ENCODE data around the gene KDELR1.

Gene KDELR1

GRCh38 chr19:48354332-48354992 lies 36.9 kb downstream of the KDELR1 start:
- Histone ChIP-seq H4K20me1 (ENCODE audit: insufficient read depth, low read length) (no peaks in the 10 kb centered on the region), H3K4me1 (ENCODE audit: insufficient read depth, low read length, severe bottlenecking) (no peaks in the 10 kb centered on the region), H3K27me3 (ENCODE audit: insufficient read depth, low read length) (no peaks in the 10 kb centered on the region), H3K9me2 (ENCODE audit: low read depth, low read length) (no peaks in the 10 kb centered on the region), H3K4me2 (ENCODE audit: low read length) (no peak overlapping the region), H3K9me3 (ENCODE audit: low read length) (no peaks in the 10 kb centered on the region), H3K9ac (ENCODE audit: low read length) (no peak overlapping the region), H2AFZ (ENCODE audit: low read length) (no peak overlapping the region), H3K79me2 (ENCODE audit: insufficient read depth, low read length) (no peaks in the 10 kb centered on the region), H3K4me3 (ENCODE audit: low read depth, low read length, poor library complexity, severe bottlenecking) (no peak overlapping the region), H3F3A (ENCODE audit: insufficient read depth, low read length) (no peaks in the 10 kb centered on the region), H3K27ac (ENCODE audit: low read depth, low read length, poor library complexity, severe bottlenecking) (no peak overlapping the region), H3K36me3 (ENCODE audit: insufficient read depth, low read length) (no peaks in the 10 kb centered on the region)
- TF ChIP-seq CTCF (IDR thresholded peaks at IDR 0.05; ENCODE audit: low read length) (no peak), EZH2 (IDR thresholded peaks at IDR 0.05; ENCODE audit: borderline replicate concordance, low read length) (no peak)

DNA sequence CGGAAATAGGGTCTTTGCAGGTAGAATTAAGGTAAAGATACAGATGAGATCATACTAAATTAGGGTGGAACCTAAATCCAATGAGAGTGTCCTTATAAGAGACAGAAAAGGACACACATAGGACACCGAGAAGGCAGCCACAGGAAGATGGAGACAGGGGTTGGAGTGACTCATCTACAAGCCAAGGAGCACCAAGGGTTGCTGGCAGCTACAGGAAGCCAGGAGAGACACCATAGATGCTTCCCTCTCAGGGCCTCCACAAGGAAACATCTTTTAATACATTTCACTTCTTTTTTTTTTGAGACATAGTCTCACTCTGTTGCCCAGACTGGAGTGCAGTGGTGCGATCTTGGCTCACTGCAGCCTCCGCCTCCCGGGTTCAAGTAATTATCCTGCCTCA lies 37.7 kb downstream of the KDELR1 start:
- H3K79me2 ChIP-seq (ENCODE audit: insufficient read depth, low read length): no peaks in the 10 kb centered on the region
- no peaks in the 10 kb centered on the region for H3K36me3 ChIP-seq (ENCODE audit: insufficient read depth, low read length)
- H3K4me1 ChIP-seq (ENCODE audit: insufficient read depth, low read length, severe bottlenecking): no peaks in the 10 kb centered on the region
- no peak for TF ChIP-seq CTCF (IDR thresholded peaks at IDR 0.05; ENCODE audit: low read length)
- no peak for TF ChIP-seq EZH2 (IDR thresholded peaks at IDR 0.05; ENCODE audit: borderline replicate concordance, low read length)
- no peaks in the 10 kb centered on the region for H3K27me3 ChIP-seq (ENCODE audit: insufficient read depth, low read length)
- no peaks in the 10 kb centered on the region for H3K9me2 ChIP-seq (ENCODE audit: low read depth, low read length)
- no peak overlapping the region for H3K27ac ChIP-seq (ENCODE audit: low read depth, low read length, poor library complexity, severe bottlenecking)
- no peak overlapping the region for H3K9ac ChIP-seq (ENCODE audit: low read length)
- H3F3A ChIP-seq (ENCODE audit: insufficient read depth, low read length): no peaks in the 10 kb centered on the region
- H2AFZ ChIP-seq (ENCODE audit: low read length): no peak overlapping the region
- H3K4me3 ChIP-seq (ENCODE audit: low read depth, low read length, poor library complexity, severe bottlenecking): no peak overlapping the region
- H4K20me1 ChIP-seq (ENCODE audit: insufficient read depth, low read length): no peaks in the 10 kb centered on the region
- H3K4me2 ChIP-seq (ENCODE audit: low read length): no peak overlapping the region
- no peaks in the 10 kb centered on the region for H3K9me3 ChIP-seq (ENCODE audit: low read length)

DNA sequence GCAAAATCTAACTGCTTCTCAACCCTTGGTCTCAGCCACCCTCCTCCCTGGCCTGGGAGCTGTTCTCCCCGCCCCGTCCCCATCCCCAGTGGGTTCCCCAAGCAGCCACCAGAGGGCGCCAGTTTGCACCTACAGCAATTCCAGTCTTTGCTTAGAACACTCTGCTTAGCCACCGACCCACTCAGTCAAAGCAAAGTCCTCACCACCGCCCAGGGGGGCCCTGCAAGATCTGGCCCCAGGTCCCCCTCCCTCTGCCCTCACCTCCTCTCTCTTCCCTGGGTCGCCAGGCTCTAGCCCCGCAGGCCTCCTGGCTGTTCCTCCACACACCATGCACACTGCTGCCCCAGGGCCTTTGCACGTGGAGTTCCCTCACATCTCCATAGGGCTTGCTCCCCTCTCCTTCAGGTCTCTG lies 40.0 kb downstream of the KDELR1 start:
- H3K9me3 ChIP-seq (ENCODE audit: low read length): no peaks in the 10 kb centered on the region
- H3K4me1 ChIP-seq (ENCODE audit: insufficient read depth, low read length, severe bottlenecking): no peaks in the 10 kb centered on the region
- H3K36me3 ChIP-seq (ENCODE audit: insufficient read depth, low read length): no peaks in the 10 kb centered on the region
- H3K9me2 ChIP-seq (ENCODE audit: low read depth, low read length): no peaks in the 10 kb centered on the region
- H3K4me2 ChIP-seq (ENCODE audit: low read length): no peak overlapping the region
- no peak overlapping the region for H3K9ac ChIP-seq (ENCODE audit: low read length)
- no peak overlapping the region for H3K27ac ChIP-seq (ENCODE audit: low read depth, low read length, poor library complexity, severe bottlenecking)
- H2AFZ ChIP-seq (ENCODE audit: low read length): no peak overlapping the region
- no peaks in the 10 kb centered on the region for H3F3A ChIP-seq (ENCODE audit: insufficient read depth, low read length)
- H3K27me3 ChIP-seq (ENCODE audit: insufficient read depth, low read length): no peaks in the 10 kb centered on the region
- H3K4me3 ChIP-seq (ENCODE audit: low read depth, low read length, poor library complexity, severe bottlenecking): no peak overlapping the region
- no peak for TF ChIP-seq EZH2 (IDR thresholded peaks at IDR 0.05; ENCODE audit: borderline replicate concordance, low read length)
- peak; percentile 96 for TF ChIP-seq CTCF (IDR thresholded peaks at IDR 0.05; ENCODE audit: low read length)
- no peaks in the 10 kb centered on the region for H4K20me1 ChIP-seq (ENCODE audit: insufficient read depth, low read length)
- no peaks in the 10 kb centered on the region for H3K79me2 ChIP-seq (ENCODE audit: insufficient read depth, low read length)
